Ovary (tissue), 3 donors: ENCODE data around the gene LRRC34.

Experiments used
- EP300 ChIP-seq: sonication (generic); formaldehyde crosslinking; IDR thresholded peaks from one replicate; pipeline ENCODE4 v1.6.1; 2017; ENCODE audit warnings: antibody characterized with exemption
- POLR2A ChIP-seq: fragments of 450-650 bp; IDR thresholded peaks from one replicate; pipeline ENCODE4 v1.6.1; 2017; ENCODE audit warnings: antibody characterized with exemption, mild to moderate bottlenecking, moderate library complexity
- TF ChIP-seq, protein P1 (sequence below), 3 donors: fragments of 450-650 bp in 2 of 3; fragments of 200-600 bp in 1 of 3; IDR thresholded peaks; one replicate each; pipeline versions ENCODE4 v1.5.1 to v1.8.0; 2016 to 2022; ENCODE audit warnings: antibody characterized with exemption in 3 of 3, mild to moderate bottlenecking in 1 of 3
- donor health status: DM: no; HTN: no; CAD: no.

DNA sequence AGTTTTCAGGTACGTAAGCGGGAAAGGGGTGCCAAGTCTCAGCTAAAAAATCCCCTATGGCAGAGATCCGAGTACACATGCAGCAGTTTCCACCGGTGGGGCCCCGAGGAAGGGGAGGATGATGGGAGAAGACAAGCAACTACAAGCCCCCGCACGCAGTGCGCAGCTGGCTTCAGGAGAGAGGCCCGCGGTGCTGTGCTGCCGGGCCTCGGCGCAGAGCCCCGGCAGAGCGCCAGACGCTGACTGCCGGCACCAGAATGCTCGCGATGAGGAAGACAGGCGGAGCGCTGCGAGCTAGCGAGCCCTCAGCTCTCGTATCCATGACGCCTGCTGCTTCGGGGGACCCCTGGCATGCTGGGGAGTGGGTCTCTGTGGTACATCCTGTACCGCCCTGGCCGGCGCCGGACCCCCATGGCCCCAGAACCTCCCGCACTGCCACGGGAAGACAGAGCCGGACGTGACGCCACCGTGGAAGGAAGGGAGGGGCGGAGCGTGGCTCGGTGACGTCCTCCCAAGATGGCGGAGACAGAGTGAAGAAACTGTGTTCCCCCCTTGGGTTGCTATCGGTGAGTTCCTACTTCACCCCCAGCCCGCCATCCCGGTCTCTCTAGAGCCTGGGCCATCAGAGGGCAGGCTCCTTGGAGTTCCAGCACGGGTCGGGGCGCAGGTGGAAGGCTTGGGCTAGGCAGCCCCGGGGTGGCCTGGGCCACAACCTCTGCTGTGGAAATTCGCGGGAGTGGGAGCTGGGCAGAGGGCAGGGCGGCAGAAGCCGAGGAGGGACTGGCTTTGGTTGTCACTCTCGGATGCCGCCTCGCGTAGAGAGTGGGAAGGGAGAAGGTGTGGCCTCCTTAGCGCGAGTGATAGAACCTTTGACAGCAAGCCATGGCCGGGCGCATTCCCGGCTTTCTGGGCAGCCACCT, 39.5 kb downstream of the LRRC34 start, which contains the start of gene MYNN:
- TF ChIP-seq, protein P1, sequence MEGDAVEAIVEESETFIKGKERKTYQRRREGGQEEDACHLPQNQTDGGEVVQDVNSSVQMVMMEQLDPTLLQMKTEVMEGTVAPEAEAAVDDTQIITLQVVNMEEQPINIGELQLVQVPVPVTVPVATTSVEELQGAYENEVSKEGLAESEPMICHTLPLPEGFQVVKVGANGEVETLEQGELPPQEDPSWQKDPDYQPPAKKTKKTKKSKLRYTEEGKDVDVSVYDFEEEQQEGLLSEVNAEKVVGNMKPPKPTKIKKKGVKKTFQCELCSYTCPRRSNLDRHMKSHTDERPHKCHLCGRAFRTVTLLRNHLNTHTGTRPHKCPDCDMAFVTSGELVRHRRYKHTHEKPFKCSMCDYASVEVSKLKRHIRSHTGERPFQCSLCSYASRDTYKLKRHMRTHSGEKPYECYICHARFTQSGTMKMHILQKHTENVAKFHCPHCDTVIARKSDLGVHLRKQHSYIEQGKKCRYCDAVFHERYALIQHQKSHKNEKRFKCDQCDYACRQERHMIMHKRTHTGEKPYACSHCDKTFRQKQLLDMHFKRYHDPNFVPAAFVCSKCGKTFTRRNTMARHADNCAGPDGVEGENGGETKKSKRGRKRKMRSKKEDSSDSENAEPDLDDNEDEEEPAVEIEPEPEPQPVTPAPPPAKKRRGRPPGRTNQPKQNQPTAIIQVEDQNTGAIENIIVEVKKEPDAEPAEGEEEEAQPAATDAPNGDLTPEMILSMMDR (IDR thresholded peaks at IDR 0.05) = no peak
- peak; percentile 100 for TF ChIP-seq POLR2A
- TF ChIP-seq EP300 = peak; percentile 39
